Smooth muscle cell (in vitro differentiated cells): ENCODE measurements around the gene CYP3A5. TPM values are rescaled to one million over a fixed set of nuclear protein-coding genes. Genes with fewer than 3 reads are reported as not detected.

Experiments
- DNase-seq: peaks from one replicate; lab custom pipeline; 2025; ENCODE audit not compliant: unreplicated experiment; lab: John Stamatoyannopoulos, UW
- H2AFZ ChIP-seq: fragments of 200-600 bp; sonication (generic); 2 replicates; pipeline ENCODE4 v1.6.0; 2016; ENCODE audit warnings: antibody characterized with exemption, low read depth, mild to moderate bottlenecking
- H3F3A ChIP-seq: fragments of 200-600 bp; sonication (generic); 2 replicates; pipeline ENCODE4 v1.6.0; 2017; ENCODE audit warnings: antibody characterized with exemption, low read depth
- H3K27ac ChIP-seq: fragments of 200-600 bp; sonication (generic); 2 replicates; pipeline ENCODE4 v1.5.1; 2016; ENCODE audit warnings: low read depth, mild to moderate bottlenecking
- H3K27me3 ChIP-seq: fragments of 200-600 bp; sonication (generic); 2 replicates; pipeline ENCODE4 v1.6.1; 2016; ENCODE audit warnings: low read depth, mild to moderate bottlenecking
- H3K36me3 ChIP-seq: fragments of 200-600 bp; sonication (generic); 2 replicates; pipeline ENCODE4 v1.5.1; 2016; ENCODE audit warnings: low read depth
- H3K4me1 ChIP-seq: fragments of 200-600 bp; sonication (generic); 2 replicates; pipeline ENCODE4 v1.5.1; 2016; ENCODE audit warnings: low read depth
- H3K4me2 ChIP-seq: fragments of 200-600 bp; sonication (generic); 2 replicates; pipeline ENCODE4 v1.6.0; 2016; ENCODE audit warnings: mild to moderate bottlenecking
- H3K4me3 ChIP-seq: fragments of 200-600 bp; sonication (generic); 2 replicates; pipeline ENCODE4 v1.5.1; 2016; ENCODE audit warnings: mild to moderate bottlenecking
- H3K79me2 ChIP-seq: fragments of 200-600 bp; sonication (generic); 2 replicates; pipeline ENCODE4 v1.6.0; 2016; ENCODE audit warnings: low read depth, mild to moderate bottlenecking
- H3K9ac ChIP-seq: fragments of 200-600 bp; sonication (generic); 2 replicates; pipeline ENCODE4 v1.6.0; 2016; ENCODE audit warnings: low read depth
- H3K9me3 ChIP-seq: fragments of 200-600 bp; sonication (generic); replicated peaks from 2 replicates; pipeline ENCODE4 v1.5.1; 2016; ENCODE audit warnings: low read depth
- H4K20me1 ChIP-seq: fragments of 200-600 bp; sonication (generic); 2 replicates; pipeline ENCODE4 v1.6.0; 2016; ENCODE audit warnings: low read depth
- WGBS: methylation state at CpG from one replicate; pipeline ENCODE4 v1.1.7; 2016; ENCODE audit warnings: low lambda C conversion rate; 5-methylcytosine and 5-hydroxymethylcytosine counted together
- polyA plus RNA-seq: library from polyadenylated mRNA; unstranded; fragments of >200 nt; fragmentation: Nextera tagmentation; extraction: Ambion mirVana; gene quantifications from 2 replicates; pipeline ENCODE4 v1.2.1, GENCODE V29; 2016
- total RNA-seq: library from RNA; depleted of rRNA; stranded (reverse); fragments of >200 nt; gene quantifications from 2 replicates; pipeline ENCODE4 v1.2.3, GENCODE V29; 2014
- TF ChIP-seq, protein P1 (sequence below): fragments of 200-600 bp; sonication (generic); IDR thresholded peaks from 2 replicates; pipeline ENCODE4 v1.5.1; 2017; ENCODE audit warnings: borderline replicate concordance, mild to moderate bottlenecking, antibody characterized with exemption; ENCODE audit not compliant: insufficient read depth, poor library complexity, severe bottlenecking

The CYP3A5 gene
- total and polyA plus RNA-seq, 2 experiments from 2014 or later, result 0.19 TPM; not detected in 1

DNA sequence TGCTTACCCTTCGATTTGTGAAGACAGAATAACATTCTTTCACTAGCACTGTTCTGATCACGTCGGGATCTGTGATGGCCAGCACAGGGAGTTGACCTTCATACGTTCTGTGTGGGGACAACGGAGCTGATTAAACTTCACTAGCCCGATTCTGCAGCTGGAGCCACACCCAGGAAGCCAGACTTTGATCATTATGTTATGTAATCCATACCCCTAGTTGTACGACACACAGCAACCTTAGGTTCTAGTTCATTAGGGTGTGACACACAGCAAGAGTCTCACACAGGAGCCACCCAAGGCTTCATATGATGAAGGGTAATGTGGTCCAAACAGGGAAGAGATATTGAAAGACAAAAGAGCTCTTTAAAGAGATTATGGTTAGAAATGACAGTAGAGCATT is 7.2 kb downstream of the CYP3A5 start:
- Histone ChIP-seq H3K9ac (no peak overlapping the region), H3K79me2 (no peaks in the 10 kb centered on the region), H3K27ac (no peak overlapping the region), H3K9me3 (no peaks in the 10 kb centered on the region), H3K27me3 (no peaks in the 10 kb centered on the region), H3K4me1 (no peaks in the 10 kb centered on the region), H3F3A (no peaks in the 10 kb centered on the region), H4K20me1 (no peaks in the 10 kb centered on the region), H3K4me2 (no peak overlapping the region), H3K36me3 (no peaks in the 10 kb centered on the region), H2AFZ (no peak overlapping the region), H3K4me3 (no peak overlapping the region)
- no peak for DNase-seq
- TF ChIP-seq, protein P1, sequence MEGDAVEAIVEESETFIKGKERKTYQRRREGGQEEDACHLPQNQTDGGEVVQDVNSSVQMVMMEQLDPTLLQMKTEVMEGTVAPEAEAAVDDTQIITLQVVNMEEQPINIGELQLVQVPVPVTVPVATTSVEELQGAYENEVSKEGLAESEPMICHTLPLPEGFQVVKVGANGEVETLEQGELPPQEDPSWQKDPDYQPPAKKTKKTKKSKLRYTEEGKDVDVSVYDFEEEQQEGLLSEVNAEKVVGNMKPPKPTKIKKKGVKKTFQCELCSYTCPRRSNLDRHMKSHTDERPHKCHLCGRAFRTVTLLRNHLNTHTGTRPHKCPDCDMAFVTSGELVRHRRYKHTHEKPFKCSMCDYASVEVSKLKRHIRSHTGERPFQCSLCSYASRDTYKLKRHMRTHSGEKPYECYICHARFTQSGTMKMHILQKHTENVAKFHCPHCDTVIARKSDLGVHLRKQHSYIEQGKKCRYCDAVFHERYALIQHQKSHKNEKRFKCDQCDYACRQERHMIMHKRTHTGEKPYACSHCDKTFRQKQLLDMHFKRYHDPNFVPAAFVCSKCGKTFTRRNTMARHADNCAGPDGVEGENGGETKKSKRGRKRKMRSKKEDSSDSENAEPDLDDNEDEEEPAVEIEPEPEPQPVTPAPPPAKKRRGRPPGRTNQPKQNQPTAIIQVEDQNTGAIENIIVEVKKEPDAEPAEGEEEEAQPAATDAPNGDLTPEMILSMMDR, result no peak
- WGBS, result 98% methylated on average over 7 of the region's 7 CpGs

DNA sequence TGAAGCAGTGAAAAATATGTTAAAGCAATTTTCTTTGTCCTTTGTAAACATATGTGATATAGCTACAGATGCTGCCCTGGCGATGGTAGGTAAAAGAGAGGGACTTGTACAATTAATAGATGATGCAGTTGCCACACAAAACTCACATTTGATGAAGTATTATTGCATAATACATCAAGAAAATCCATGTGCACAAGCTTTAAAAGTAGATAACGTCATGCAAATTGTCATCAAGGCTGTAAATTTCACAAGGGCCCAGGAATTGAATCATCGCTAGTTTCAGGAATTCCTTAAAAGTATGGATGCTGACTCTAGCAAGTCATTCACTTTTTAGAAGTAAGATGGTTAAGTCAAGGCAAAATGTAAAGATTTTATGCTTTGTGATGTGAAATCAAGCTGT is 10.0 kb downstream of the CYP3A5 start:
- Histone ChIP-seq H3K4me2 (no peak overlapping the region), H3K9me3 (no peaks in the 10 kb centered on the region), H3K4me3 (no peak overlapping the region), H3K4me1 (no peaks in the 10 kb centered on the region), H3K27me3 (no peaks in the 10 kb centered on the region), H3K9ac (no peak overlapping the region), H3K79me2 (no peaks in the 10 kb centered on the region), H2AFZ (no peak overlapping the region), H3K36me3 (no peaks in the 10 kb centered on the region), H4K20me1 (no peaks in the 10 kb centered on the region), H3K27ac (no peak overlapping the region), H3F3A (no peaks in the 10 kb centered on the region)
- TF ChIP-seq, protein P1, result no peak
- no peak for DNase-seq
- 86% methylated on average over 3 of the region's 3 CpGs for WGBS

DNA sequence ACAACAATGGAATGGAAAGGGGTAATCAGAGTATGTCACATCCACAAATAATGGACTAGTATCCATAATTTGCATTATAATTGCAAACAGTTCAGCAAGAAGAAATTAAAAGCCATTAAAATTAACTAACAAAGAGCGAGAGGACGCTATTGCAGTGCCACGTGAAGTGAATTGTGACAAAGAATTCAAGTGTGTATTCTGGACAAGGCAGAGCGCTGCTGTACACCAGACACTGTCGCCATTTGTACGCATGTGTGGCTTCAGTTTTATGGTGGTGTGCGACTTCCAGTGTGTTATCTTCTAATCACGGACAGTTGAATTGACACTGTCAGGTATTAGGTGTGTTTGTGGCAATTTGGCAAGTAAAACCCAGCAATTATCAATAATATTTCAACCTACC is 11.3 kb downstream of the CYP3A5 start:
- no peak overlapping the region for H3K4me3 ChIP-seq
- 96% methylated on average over 8 of the region's 8 CpGs for WGBS
- H4K20me1 ChIP-seq, result no peaks in the 10 kb centered on the region
- H3K9ac ChIP-seq, result no peak overlapping the region
- no peaks in the 10 kb centered on the region for H3K9me3 ChIP-seq
- DNase-seq, result no peak
- no peaks in the 10 kb centered on the region for H3K79me2 ChIP-seq
- H2AFZ ChIP-seq, result no peak overlapping the region
- TF ChIP-seq, protein P1, result no peak
- no peaks in the 10 kb centered on the region for H3F3A ChIP-seq
- no peak overlapping the region for H3K27ac ChIP-seq
- H3K4me1 ChIP-seq, result no peaks in the 10 kb centered on the region
- H3K27me3 ChIP-seq, result no peaks in the 10 kb centered on the region
- no peak overlapping the region for H3K4me2 ChIP-seq
- H3K36me3 ChIP-seq, result no peaks in the 10 kb centered on the region

DNA sequence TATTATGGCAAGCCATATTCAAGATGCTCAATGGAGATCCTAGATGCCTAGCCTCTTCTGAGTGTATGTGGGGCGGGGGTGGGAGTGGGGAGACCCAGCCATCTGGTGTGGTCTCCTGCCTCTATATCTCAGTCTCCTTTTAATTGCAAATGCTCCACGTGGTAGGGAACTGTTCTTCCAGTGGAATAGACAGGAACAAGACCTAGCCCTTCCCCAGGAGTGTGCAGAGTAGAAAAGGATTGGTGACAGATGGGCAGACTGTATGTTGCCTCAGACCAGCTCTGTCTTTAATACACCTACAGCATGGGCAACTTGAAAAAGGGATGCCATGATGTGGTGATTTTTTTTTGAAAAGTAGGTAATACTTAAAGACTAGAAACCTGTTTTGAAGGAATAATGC is 12.6 kb downstream of the CYP3A5 start:
- WGBS, result 82% methylated on average over 2 of the region's 2 CpGs
- TF ChIP-seq, protein P1, result no peak

More for the DNA sequence above, 12.6 kb downstream of the CYP3A5 start:
- Histone ChIP-seq H2AFZ (no peak overlapping the region), H3K79me2 (no peaks in the 10 kb centered on the region), H3K9me3 (no peaks in the 10 kb centered on the region), H4K20me1 (no peaks in the 10 kb centered on the region), H3K27ac (no peak overlapping the region), H3K4me3 (no peak overlapping the region), H3K9ac (no peak overlapping the region), H3K36me3 (no peaks in the 10 kb centered on the region), H3K4me2 (no peak overlapping the region), H3K4me1 (no peaks in the 10 kb centered on the region), H3K27me3 (no peaks in the 10 kb centered on the region), H3F3A (no peaks in the 10 kb centered on the region)
- no peak for DNase-seq
